NK-92 (cell line): Measurements from ENCODE around the gene SRXN1.

Source experiments
- DNase-seq: peaks from one replicate; lab custom pipeline; 2025; ENCODE audit not compliant: unreplicated experiment; lab: John Stamatoyannopoulos, UW

Gene SRXN1

DNA sequence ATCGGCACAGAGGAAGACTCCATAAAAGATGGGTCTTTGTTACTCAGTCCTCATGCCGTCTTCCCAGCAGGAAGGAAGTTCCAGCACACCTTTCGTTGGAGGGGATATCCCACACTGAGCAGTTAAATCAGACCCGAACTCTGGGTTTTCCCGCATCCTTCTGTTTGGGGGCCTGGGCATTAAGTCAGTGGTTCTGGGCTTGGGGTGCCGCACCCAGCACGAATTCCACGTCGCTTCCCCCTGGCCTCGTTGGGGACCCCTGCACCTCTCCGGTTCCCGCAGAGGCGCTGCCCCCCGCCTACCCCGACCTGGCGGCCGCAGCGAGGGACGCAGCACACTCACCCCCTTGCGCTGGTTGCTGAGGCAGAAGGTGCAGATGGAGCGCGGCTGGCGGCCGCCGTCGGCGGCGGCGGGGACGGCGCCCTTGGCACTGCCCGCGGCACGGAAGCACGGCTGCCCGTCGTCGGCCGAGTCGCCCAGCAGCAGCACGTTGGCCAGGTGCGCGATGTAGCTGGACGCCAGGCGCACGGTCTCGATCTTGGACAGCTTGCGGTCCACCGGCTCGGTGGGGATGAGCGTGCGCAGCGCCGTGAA, 43.5 kb downstream of the SRXN1 start:
- DNase-seq, result no peak

DNA sequence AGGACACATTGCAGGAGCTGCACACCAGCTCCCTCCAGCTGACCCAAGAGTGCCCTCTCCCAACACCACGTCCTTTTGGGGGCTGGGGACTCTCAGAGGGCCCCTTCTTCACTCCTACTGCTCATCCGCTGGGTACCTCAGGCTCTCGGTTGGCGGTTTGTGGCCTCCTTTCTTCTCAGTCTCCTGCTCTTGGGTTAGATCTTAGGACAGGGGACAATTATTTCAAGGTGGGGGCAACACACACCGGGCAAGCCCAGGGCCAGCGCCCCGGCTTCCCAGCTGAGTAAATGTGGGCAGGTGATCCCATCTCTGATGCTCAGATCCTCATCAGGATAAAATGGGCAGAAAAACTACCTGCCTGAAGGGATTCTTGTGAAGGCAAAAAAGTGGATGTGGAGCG, 44.0 kb downstream of the SRXN1 start:
- DNase-seq, result no peak

DNA sequence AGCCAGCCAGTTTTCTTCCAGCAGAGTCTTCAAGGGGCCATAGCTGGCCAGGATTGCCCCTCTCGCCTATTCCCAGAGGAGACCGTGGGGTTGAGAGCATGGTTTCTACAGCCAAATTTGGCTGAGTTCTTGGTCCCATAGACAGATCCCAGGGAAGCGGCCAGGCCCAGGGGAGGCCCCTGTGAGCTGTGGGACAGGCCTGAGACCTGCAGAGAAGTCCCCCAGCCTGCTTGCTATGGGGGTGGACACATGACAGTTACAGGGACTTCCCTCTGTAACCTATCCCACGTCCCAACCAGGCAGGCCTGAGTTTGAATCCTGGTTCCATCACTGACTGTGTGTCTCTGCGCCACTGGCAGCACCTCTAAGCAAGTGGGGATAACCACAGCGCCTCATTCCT, 45.5 kb downstream of the SRXN1 start:
- no peak for DNase-seq

DNA sequence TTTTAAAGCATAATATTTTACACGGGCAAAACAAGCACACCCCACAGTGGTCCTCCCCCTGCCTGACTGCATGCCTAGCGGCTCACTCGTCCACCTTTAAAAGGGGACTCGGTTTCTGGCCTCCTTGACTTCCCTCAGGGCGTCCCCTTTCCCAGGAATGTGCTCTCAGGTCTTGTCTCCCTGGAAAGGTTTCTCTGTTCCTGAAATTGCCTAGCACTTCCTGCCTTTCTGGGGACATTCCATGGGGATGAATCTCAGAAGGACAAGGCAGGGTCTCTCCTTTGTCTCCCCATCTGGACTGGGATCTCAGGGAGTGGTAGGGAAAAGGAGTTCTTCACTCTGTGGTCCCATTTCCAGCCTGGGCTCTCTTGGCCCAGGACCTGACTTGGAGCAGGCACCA, 47.8 kb downstream of the SRXN1 start:
- no peak for DNase-seq

DNA sequence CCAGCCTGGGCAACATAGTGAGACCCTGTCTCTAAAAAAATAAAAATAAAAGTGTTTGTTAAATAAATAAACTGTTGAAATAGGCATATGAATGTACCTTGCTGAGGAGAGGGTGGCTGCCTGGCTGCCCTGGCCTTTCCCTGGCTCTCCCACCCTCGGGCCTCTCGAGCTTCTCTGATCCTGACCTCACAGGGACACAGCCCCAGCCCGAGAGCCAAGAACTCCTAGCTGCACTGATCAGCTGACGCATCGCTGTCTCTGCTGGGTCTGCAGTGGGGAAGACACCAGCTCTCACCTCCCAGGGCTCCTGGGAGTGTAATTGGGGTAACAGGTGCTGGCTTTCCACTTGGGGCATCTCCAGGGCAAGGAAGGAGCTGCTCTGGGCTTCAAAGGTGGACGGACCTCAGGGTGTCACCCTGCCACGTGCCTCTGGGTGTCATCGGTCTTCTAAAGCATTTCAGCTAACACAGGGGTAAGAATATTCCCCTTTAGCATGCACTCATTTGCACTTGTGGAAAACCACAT, 49.8 kb downstream of the SRXN1 start:
- DNase-seq, result no peak

DNA sequence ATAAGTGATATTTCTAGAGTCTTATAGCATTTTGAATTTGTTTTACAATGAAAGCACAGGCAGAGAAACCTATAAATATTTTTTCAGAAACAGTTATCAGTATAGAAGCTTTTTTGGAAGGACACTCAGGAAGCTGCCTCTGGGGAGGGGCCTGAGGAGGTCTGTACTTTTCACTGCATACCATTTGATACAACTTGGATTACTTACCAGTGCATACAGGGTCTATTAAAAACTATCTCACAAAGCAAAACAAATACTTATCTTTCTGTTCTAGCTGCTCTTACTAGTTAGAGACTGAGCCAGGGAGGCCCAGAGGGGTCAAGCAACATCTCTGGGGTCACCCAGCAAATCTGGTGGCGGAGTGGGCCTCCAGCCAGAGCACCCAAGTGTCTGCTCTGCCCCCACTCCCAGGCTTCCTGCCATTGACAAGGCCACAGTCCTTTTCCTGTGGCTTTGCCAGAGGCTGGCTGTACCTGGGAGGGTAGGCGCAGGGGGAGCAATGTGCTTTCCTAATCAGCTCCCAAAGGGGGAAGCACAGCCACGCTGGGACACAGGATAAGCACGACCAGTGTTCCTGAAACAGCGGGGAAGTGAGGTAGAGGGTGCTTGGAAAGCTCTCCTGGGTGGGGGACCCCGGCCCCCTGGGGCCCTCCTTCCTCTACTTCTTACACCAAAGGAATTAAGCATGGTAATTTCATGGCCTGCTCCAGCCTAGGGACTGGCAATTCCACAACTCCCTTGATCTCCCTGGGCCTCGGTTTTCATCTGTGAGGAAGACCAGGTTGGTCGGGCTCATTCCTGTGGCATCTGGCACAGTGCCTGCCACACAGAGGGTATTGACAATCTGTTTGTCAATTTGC, 50.7 kb downstream of the SRXN1 start:
- no peak for DNase-seq

DNA sequence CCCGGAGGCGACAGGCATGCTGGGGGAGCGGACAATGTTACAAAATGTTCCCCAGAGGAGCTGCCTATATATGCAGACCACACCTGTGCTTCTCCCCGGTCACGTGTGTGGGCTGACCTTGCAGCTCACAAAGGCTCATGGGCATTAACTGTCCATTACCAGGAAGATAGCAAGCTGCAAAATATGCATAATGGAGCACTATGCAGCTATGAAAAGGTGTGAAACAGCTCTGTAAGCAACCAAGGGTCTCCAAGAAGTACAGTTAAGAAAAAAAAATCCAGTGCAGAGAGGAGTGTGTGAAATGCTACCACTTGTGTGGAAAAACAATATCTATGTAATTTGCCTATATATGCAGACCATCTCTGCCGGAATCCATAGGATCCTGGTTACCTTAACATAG, 52.3 kb downstream of the SRXN1 start:
- DNase-seq, result no peak

DNA sequence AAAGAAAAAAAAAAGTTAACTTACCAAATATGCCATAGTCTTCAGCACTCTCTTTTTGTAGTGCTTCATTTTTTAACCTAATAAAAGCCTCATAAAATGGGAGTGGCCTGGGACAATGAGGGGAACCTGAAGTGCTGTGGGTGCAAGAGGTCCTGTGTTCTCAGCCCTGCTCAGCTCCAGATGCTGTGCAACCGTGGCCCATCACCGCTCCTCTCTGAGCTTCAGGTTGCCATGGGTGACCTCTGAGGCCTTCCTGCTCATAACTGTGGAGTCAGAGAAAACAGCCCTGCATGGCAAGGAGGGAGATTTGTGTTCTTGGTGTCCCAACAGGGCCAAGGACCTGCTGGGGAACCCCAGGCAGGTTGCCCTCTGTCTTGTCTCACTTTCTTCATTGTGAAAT, 52.9 kb downstream of the SRXN1 start:
- DNase-seq, result no peak

DNA sequence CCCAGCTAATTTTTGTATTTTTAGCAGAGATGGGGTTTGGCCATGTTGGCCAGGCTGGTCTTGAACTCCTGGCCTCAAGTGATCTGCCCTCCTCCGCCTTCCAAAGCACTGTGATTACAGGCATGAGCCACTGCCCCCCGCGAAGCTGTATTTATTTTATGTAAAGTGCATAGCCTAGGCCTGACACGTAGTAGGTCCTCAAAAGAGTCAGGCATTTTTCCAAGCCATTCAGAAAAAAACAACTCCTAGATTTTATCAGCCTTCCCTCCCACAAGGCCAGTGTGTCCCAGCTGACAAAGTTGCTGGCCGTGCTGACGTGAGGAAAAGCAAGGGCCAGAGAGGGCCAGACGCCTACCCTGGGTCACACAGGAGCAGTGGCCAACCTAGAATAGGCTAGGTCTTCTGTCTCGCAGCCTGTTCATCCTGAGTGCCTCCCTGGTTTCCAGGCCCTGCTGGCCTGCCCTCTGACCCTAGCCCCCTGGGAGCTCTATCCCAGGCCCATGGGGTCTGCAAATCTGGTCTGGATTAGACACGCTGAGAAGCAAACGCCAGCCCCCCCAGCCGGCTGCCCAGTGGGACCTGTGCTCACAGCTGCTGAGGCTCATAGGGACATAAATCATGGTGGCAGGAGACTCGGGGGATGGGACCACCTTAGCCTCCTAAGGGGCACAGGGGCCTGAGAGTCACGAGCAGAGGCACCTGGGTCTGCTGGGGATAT, 54.7 kb downstream of the SRXN1 start:
- DNase-seq, result no peak

DNA sequence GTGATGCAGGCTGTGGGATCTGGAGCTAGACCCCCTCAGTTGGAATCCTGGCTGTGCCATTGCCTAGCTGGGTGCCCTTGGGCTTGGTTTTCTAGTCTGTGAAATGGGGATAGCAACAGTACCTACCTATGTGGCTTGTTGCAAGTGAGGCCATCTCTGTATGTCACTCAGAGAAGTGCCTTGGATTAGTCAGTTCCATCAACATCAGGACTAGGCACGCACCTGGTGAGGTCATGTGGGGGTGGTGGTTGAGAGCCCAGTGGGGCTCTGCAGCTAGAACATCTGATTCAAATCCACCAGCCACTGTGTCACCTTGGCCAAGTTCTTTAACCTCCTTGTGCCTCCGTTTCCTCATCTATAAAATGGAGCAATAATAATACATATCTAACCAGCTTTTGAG, 55.4 kb downstream of the SRXN1 start:
- DNase-seq, result no peak
